ENCODE measurements around the gene NDUFAF2.
A peak's percentile ranks its signal among the peaks of the same experiment; 100 is the strongest.

Gene NDUFAF2

DNA sequence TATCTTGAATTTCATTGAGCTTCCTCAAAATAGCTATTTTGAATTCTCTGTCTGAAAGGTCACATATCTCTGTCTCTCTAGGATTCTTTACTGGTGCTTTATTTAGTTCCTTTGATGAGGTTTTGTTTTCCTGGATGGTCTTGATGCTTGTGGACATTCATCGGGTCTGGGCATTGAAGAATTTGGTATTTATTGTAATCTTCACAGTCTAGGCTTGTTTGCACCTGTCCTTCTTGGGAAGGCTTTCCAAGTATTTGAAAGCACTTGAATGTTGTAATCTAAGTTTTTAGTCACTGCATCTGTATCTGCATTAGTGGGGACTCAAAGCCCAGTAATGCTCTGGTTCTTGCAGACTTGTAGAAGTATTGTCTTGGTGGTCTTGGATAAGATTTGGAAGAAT, 169.4 kb downstream of the NDUFAF2 start:
- H3K36me3 Mint-ChIP-seq (ENCODE audit: insufficient read depth) = no peaks in the 10 kb centered on the region
- no peak for DNase-seq (ENCODE audit: low spot score in 2 of 2)

DNA sequence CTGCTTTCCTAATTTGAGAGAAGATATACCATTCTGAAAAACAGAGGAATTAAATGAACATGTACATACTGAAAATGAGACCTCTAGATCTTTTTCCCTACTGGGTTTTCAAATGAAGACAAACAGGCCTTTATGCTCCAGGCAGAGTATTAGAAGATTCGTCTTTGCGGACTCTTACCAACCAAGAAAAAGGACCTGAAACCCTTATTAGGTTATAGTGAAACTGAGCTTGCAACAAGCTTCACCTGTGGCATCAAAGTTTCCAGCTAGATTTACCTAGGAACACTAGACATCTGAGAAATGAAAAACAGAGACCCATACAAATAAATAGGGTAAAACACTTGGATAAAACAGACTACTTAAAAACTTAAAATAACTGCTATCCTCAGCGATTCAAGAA, 171.0 kb downstream of the NDUFAF2 start:
- H3K4me1 Mint-ChIP-seq = no peaks in the 10 kb centered on the region
- DNase-seq (ENCODE audit: low spot score in 2 of 2) (no peak), ATAC-seq (replicated peaks; ENCODE audit: extremely low read depth, poor library complexity, severe bottlenecking) (no peak)
- H3K36me3 Mint-ChIP-seq (ENCODE audit: insufficient read depth) = no peaks in the 10 kb centered on the region
- peak overlapping the region; percentile 32 for H3K27ac Mint-ChIP-seq (ENCODE audit: low read depth)
- no peak overlapping the region for H3K4me3 Mint-ChIP-seq
- no peaks in the 10 kb centered on the region for H3K27me3 Mint-ChIP-seq
- no peaks in the 10 kb centered on the region for H3K9me3 Mint-ChIP-seq

More for the DNA sequence above, 169.4 kb downstream of the NDUFAF2 start:
- Mint-ChIP-seq H3K4me1 (no peaks in the 10 kb centered on the region), H3K27ac (ENCODE audit: low read depth) (no peak overlapping the region), H3K4me3 (no peak overlapping the region), H3K27me3 (no peaks in the 10 kb centered on the region), H3K9me3 (no peaks in the 10 kb centered on the region)
- ATAC-seq (replicated peaks; ENCODE audit: extremely low read depth, poor library complexity, severe bottlenecking) = no peak

DNA sequence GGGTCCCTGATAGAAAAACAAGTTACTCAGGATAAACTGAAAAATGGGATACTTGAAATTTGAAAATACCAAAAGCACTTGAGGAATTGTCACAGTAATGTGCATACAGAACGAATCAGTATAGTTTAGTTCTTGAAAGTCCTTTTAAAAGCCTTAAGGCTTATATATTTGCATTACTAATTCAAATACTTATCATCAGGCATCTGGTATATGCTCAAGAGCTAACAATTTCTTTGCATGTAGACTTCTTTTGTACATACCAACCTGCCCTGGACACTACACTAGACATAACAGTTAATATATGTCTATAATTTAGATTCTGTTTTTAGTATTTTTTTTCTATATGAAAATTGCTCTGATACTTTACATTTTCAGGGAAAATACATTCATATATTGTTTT, 174.1 kb downstream of the NDUFAF2 start:
- no peaks in the 10 kb centered on the region for H3K27me3 Mint-ChIP-seq
- ATAC-seq (replicated peaks; ENCODE audit: extremely low read depth, poor library complexity, severe bottlenecking) (no peak), DNase-seq (ENCODE audit: low spot score in 2 of 2) (no peak)
- H3K27ac Mint-ChIP-seq (ENCODE audit: low read depth) = no peak overlapping the region
- no peak overlapping the region for H3K4me3 Mint-ChIP-seq
- H3K4me1 Mint-ChIP-seq = no peaks in the 10 kb centered on the region
- H3K9me3 Mint-ChIP-seq = no peaks in the 10 kb centered on the region
- no peaks in the 10 kb centered on the region for H3K36me3 Mint-ChIP-seq (ENCODE audit: insufficient read depth)

DNA sequence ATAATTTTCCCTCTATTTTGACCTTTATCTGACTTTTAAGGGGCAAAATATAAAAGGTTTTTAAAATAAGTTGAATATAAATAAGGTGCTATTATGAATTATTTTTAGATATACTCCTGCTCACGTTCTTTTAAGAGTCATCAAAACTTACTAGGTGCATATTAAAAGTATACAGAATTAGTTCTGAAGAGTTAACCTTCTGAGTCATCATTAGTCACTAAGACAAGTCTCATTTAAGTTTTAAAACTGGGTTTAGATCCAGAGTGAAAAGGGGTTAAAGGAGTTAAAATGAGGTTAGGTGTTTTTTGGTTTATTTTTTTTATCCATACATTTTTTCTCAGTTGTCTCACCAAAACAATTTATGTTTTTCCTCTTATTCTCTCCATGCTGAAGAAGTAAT, 175.5 kb downstream of the NDUFAF2 start:
- Mint-ChIP-seq H3K27me3 (no peaks in the 10 kb centered on the region), H3K4me1 (no peaks in the 10 kb centered on the region), H3K9me3 (no peaks in the 10 kb centered on the region), H3K27ac (ENCODE audit: low read depth) (no peak overlapping the region), H3K36me3 (ENCODE audit: insufficient read depth) (no peaks in the 10 kb centered on the region), H3K4me3 (no peak overlapping the region)
- DNase-seq (ENCODE audit: low spot score in 2 of 2) = no peak
- ATAC-seq (replicated peaks; ENCODE audit: extremely low read depth, poor library complexity, severe bottlenecking) = no peak

DNA sequence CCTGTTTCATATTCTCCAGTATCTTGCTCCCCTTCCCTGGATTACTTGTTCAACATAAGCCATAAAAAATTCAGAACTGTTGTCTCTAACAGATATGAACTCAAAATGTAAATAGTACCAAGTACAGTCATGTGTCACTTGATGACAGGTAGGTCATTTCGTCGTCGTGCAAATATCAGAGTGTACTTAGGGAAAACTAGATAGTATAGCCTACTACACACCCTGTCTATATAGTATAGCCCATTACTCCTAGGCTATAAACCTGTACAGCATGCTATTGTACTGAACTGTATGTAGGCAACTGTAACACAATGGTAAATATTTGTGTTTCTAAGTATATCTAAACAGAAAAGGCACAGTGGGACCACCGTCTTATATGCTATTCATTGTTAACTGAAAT, 178.1 kb downstream of the NDUFAF2 start:
- H3K4me3 Mint-ChIP-seq = no peak overlapping the region
- no peaks in the 10 kb centered on the region for H3K27me3 Mint-ChIP-seq
- no peak overlapping the region for H3K27ac Mint-ChIP-seq (ENCODE audit: low read depth)
- no peaks in the 10 kb centered on the region for H3K36me3 Mint-ChIP-seq (ENCODE audit: insufficient read depth)
- no peaks in the 10 kb centered on the region for H3K4me1 Mint-ChIP-seq
- H3K9me3 Mint-ChIP-seq = peaks cover 5% of the 10 kb centered on the region
- DNase-seq (ENCODE audit: low spot score in 2 of 2) (no peak), ATAC-seq (replicated peaks; ENCODE audit: extremely low read depth, poor library complexity, severe bottlenecking) (no peak)

DNA sequence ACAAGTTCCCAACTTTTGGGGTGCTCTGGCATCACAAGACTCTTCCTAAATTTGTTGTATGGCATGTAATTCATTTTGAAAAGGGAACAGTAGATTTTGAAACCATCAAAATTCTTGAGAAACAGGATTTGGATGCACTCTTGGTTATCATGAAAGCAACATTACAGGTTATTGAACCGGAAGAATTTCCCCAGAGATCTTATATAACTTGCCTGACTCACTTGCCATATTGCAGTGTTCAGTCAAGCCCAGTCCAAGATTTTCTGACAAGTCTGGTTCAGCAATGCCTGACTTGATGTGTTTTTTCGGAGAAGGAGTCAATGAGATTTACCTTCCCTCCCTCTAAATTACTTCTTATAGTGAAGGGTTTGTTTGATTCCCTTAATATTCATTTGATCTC, 185.3 kb downstream of the NDUFAF2 start:
- no peaks in the 10 kb centered on the region for H3K4me1 Mint-ChIP-seq
- no peak overlapping the region for H3K4me3 Mint-ChIP-seq
- DNase-seq (ENCODE audit: low spot score in 2 of 2) = no peak
- peaks cover 5% of the 10 kb centered on the region for H3K9me3 Mint-ChIP-seq
- H3K36me3 Mint-ChIP-seq (ENCODE audit: insufficient read depth) = no peaks in the 10 kb centered on the region
- H3K27ac Mint-ChIP-seq (ENCODE audit: low read depth) = no peak overlapping the region
- ATAC-seq (replicated peaks; ENCODE audit: extremely low read depth, poor library complexity, severe bottlenecking) = no peak
- H3K27me3 Mint-ChIP-seq = no peaks in the 10 kb centered on the region

DNA sequence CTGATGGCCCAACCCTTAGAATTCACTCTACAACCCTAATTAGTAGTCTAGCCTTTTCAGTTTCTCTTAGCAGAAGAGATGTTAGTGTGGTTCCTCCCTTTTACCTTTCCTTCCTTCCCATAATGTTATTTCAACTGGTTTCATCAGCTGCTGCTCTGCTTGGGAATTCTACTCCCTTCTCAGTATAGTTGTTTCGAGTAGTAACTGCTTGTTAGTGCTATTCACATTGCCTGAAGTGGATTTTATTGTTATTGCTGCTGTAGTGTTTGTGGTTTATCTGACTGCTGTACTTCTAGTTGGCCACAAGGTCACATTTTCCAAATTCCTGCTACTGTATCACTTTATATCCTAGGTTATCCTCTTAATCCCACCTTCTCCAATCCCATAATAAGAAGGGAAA, 187.6 kb downstream of the NDUFAF2 start:
- no peaks in the 10 kb centered on the region for H3K9me3 Mint-ChIP-seq
- H3K27me3 Mint-ChIP-seq = no peaks in the 10 kb centered on the region
- H3K27ac Mint-ChIP-seq (ENCODE audit: low read depth) = no peak overlapping the region
- no peaks in the 10 kb centered on the region for H3K4me1 Mint-ChIP-seq
- no peak overlapping the region for H3K4me3 Mint-ChIP-seq
- H3K36me3 Mint-ChIP-seq (ENCODE audit: insufficient read depth) = no peaks in the 10 kb centered on the region
- DNase-seq (ENCODE audit: low spot score in 2 of 2) = no peak
- ATAC-seq (replicated peaks; ENCODE audit: extremely low read depth, poor library complexity, severe bottlenecking) = no peak

DNA sequence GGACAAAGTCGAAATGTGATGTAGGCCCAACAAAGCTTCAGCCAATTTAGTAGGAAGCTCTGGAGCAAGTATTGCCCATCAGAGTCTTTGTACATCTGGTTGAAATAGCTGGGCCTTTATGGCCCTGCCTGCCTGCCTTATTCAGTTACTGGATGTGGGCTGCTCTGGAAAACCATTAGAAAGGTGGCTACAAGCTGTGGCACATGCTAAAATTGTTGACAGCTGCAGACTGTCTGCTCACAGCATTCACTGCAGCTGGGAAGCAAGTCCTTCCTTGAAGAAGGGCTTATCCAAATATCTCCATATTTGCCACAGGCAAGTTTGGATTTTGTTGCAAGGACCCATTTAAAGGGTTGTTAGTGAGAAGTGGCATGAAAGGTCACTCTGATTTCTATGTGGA, 192.8 kb downstream of the NDUFAF2 start:
- H3K27ac Mint-ChIP-seq (ENCODE audit: low read depth) = no peak overlapping the region
- no peak for ATAC-seq (replicated peaks; ENCODE audit: extremely low read depth, poor library complexity, severe bottlenecking)
- H3K4me3 Mint-ChIP-seq = no peak overlapping the region
- no peak for DNase-seq (ENCODE audit: low spot score in 2 of 2)
- H3K4me1 Mint-ChIP-seq = no peaks in the 10 kb centered on the region
- peaks cover 1% of the 10 kb centered on the region for H3K36me3 Mint-ChIP-seq (ENCODE audit: insufficient read depth)
- no peaks in the 10 kb centered on the region for H3K9me3 Mint-ChIP-seq
- H3K27me3 Mint-ChIP-seq = no peaks in the 10 kb centered on the region

DNA sequence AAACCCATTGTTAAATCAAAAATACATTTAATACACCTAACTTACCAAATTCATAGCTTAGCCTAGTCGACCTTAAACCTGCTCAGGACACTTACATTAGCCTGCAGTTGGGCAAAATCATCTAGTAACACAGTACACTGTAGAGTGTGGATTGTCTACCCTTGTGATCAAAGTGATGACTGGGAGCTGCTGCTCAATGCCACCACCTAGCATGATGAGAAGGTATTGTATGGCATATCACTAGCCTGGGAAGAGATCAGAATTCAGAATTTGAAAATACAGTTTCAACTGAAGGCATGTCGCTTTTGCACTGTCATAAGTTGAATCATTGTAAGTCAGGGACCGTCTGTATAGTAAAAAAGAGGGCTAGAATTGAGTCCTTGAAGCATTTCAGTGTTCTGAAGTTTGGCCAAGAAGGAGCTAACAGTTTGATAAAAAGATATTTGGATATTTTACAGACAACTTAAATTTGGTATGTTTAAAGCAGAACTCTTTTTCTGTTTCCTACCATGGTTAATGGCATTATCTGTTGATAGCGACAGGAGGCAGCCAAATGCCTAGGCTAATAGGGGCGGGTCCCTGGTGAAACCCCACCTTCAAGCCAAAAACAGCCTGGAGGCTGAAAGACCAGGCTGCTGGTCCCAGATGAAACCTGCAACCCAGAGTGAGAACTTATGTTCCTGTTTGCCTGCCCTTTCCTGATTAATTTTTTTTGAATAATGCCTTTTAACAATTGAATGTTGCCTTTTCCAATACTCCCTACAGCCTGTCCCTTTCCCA, 194.3 kb downstream of the NDUFAF2 start:
- Mint-ChIP-seq H3K27ac (ENCODE audit: low read depth) (no peak overlapping the region), H3K4me3 (no peak overlapping the region), H3K27me3 (no peaks in the 10 kb centered on the region), H3K4me1 (no peaks in the 10 kb centered on the region), H3K9me3 (no peaks in the 10 kb centered on the region), H3K36me3 (ENCODE audit: insufficient read depth) (peaks cover 1% of the 10 kb centered on the region)
- DNase-seq (ENCODE audit: low spot score in 2 of 2) (no peak), ATAC-seq (replicated peaks; ENCODE audit: extremely low read depth, poor library complexity, severe bottlenecking) (no peak)

DNA sequence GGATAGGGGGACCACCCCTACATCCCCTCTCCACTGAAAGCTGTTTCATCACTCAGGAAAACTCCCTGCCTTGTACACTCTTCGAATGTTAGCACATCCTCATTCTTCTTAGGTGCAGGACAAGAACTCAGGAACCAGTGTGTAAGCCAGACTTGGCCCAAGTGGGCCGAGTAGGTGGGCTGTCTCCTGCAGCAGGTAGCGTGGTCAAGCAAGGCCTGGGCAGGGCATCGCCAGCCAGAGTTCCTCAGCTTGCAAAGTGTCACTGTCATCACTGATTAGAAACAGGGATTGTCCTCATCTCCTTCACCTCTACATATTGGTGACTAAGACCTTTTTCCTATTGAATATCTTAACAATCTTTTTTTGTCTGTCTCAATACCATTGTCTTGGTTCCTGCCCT, 194.9 kb downstream of the NDUFAF2 start:
- peaks cover 1% of the 10 kb centered on the region for H3K36me3 Mint-ChIP-seq (ENCODE audit: insufficient read depth)
- no peaks in the 10 kb centered on the region for H3K27me3 Mint-ChIP-seq
- no peaks in the 10 kb centered on the region for H3K9me3 Mint-ChIP-seq
- no peak for DNase-seq (ENCODE audit: low spot score in 2 of 2)
- no peak overlapping the region for H3K27ac Mint-ChIP-seq (ENCODE audit: low read depth)
- ATAC-seq (replicated peaks; ENCODE audit: extremely low read depth, poor library complexity, severe bottlenecking) = no peak
- H3K4me3 Mint-ChIP-seq = no peak overlapping the region
- no peaks in the 10 kb centered on the region for H3K4me1 Mint-ChIP-seq

DNA sequence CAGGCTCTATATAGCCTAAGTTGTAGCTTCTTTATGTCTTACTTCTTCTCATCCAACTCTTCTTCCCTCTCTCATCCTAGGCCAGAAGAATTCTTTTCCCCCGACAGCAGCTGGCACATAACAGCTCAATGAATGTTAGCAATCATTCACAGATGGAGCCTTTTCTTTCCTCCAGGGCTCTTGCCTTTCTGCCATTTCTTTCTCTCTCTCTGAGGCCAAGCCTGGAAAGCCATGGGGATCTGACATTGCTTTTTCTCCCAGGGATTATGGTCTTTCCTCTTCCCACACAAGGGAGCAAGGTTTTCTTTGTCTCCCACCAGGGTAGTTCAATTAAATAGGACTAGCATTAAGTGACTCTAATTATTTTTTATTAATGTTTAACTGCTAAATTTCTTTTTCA, 196.8 kb downstream of the NDUFAF2 start:
- ATAC-seq (replicated peaks; ENCODE audit: extremely low read depth, poor library complexity, severe bottlenecking) = no peak
- Mint-ChIP-seq H3K27ac (ENCODE audit: low read depth) (no peak overlapping the region), H3K36me3 (ENCODE audit: insufficient read depth) (peaks cover 1% of the 10 kb centered on the region), H3K27me3 (no peaks in the 10 kb centered on the region), H3K4me3 (no peak overlapping the region), H3K9me3 (no peaks in the 10 kb centered on the region), H3K4me1 (no peaks in the 10 kb centered on the region)
- no peak for DNase-seq (ENCODE audit: low spot score in 2 of 2)

DNA sequence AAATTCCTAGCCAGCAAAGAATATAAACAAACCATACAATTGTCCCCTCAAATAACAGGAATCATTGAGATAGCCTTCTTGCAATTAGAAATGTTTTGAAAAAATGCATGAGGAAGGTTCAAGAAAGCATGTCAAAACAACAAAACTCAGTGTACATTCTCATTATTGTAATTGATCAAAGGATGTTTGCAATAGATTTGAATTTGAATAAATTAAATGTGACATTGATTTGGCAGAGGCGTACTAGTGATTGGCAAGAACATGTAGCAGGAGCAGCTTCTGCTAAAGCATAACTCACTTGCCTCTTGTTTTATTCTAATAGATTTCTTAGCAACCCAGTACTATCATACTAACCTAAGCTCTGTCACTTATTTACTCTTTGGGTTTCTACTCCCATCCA, 197.4 kb downstream of the NDUFAF2 start:
- Mint-ChIP-seq H3K4me1 (no peaks in the 10 kb centered on the region), H3K27me3 (no peaks in the 10 kb centered on the region), H3K36me3 (ENCODE audit: insufficient read depth) (peaks cover 1% of the 10 kb centered on the region), H3K9me3 (no peaks in the 10 kb centered on the region), H3K27ac (ENCODE audit: low read depth) (no peak overlapping the region), H3K4me3 (no peak overlapping the region)
- ATAC-seq (replicated peaks; ENCODE audit: extremely low read depth, poor library complexity, severe bottlenecking) (no peak), DNase-seq (ENCODE audit: low spot score in 2 of 2) (no peak)

DNA sequence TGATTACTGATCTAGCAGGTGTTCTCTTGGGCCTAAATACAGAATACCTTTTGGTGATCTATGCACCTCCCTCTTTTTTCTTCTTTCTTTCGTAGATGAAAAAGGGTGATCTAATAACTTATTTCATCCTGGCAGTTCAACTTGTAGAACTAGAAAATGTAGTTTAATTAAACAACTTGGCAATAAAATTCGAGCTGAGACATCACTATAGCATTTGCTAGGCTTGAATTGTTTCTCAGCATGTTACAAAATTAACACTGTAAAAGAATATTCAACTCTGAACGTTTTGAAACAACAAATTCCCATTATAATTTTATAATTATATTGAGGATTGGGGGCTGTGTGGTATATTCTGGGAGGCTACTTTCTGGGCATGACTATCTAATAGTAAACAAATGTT, 197.8 kb downstream of the NDUFAF2 start:
- Mint-ChIP-seq H3K4me3 (no peak overlapping the region), H3K27me3 (no peaks in the 10 kb centered on the region), H3K27ac (ENCODE audit: low read depth) (no peak overlapping the region), H3K36me3 (ENCODE audit: insufficient read depth) (peaks cover 3% of the 10 kb centered on the region), H3K9me3 (no peaks in the 10 kb centered on the region), H3K4me1 (no peaks in the 10 kb centered on the region)
- DNase-seq (ENCODE audit: low spot score in 2 of 2) (no peak), ATAC-seq (replicated peaks; ENCODE audit: extremely low read depth, poor library complexity, severe bottlenecking) (no peak)
